ENCODE measurements around the gene RPL5. TPM values are rescaled to one million over a fixed set of nuclear protein-coding genes. Genes with fewer than 3 reads are reported as not detected.
A peak's percentile ranks its signal among the peaks of the same experiment; 100 is the strongest.

The RPL5 gene
- total and polyA plus RNA-seq, 9 of the 15 experiments (the other 6 are each of a cell fraction or from before 2014, with no cell fraction given): 1,467 to 4,252 (median 2,454) TPM

- TF ChIP-seq RAD51 (IDR thresholded peaks at IDR 0.05; ENCODE audit: borderline replicate concordance, low read depth) (no peak), MAFK (IDR thresholded peaks at IDR 0.05; ENCODE audit: low read length) (peak; percentile 52), NFATC3 (IDR thresholded peaks at IDR 0.05) (no peak), PRDM10 (IDR thresholded peaks at IDR 0.05; ENCODE audit: partially characterized antibody) (peak; percentile 86), MTA1 (IDR thresholded peaks at IDR 0.05; ENCODE audit: borderline replicate concordance) (peak; percentile 49; the same call in 1 of the 2 replicates), VEZF1 (CRISPR knock-in tag; IDR thresholded peaks at IDR 0.05) (0 out of 2 replicates have a peak, but pooled peaks have one; percentile 27), ZNF224 (CRISPR knock-in tag; IDR thresholded peaks at IDR 0.05) (no peak), XRCC5 (IDR thresholded peaks at IDR 0.05; ENCODE audit: low read depth, low read length) (no peak), RCOR1 (IDR thresholded peaks at IDR 0.05; ENCODE audit: borderline replicate concordance in 1 of 2, low read depth in 2 of 2, low read length in 2 of 2) (0 out of 4 replicates have a peak, but pooled peaks of 1 of the 2 experiments have one; percentile 5), SNRNP70 (optimal IDR thresholded peaks at IDR 0.05; ENCODE audit: low read depth, low read length) (no peak), SMARCA5 (IDR thresholded peaks at IDR 0.05) (0 out of 2 replicates have a peak, but pooled peaks have one; percentile 13), MBD2 (IDR thresholded peaks at IDR 0.05; ENCODE audit: borderline replicate concordance, low read depth) (no peak), ESRRA (IDR thresholded peaks at IDR 0.05; ENCODE audit: borderline replicate concordance, low read depth) (peak; percentile 46; the same call in 1 of the 2 replicates), PHB2 (IDR thresholded peaks at IDR 0.05; ENCODE audit: low read depth) (no peak), ZNF121 (CRISPR knock-in tag; conservative IDR thresholded peaks at IDR 0.05) (no peak), ARID1B (IDR thresholded peaks at IDR 0.05) (peak; percentile 74), TGIF2 (CRISPR knock-in tag; IDR thresholded peaks at IDR 0.05) (no peak), STAT6 (CRISPR knock-in tag; IDR thresholded peaks at IDR 0.05) (0 out of 2 replicates have a peak, but pooled peaks have one; percentile 56), ZNF217 (CRISPR knock-in tag; IDR thresholded peaks at IDR 0.05) (no peak), LEF1 (IDR thresholded peaks at IDR 0.05) (peak; percentile 36; the same call in 1 of the 2 replicates), HNRNPL (IDR thresholded peaks at IDR 0.05; ENCODE audit: low read depth, low read length) (no peak), HIVEP1 (CRISPR knock-in tag; IDR thresholded peaks at IDR 0.05) (no peak)
Observed at GRCh38 chr1:92786111-92786901, 45.5 kb upstream of the RPL5 start (continued).

Measured in K562 (cell line).